ENCODE results near the gene MAP2K6. TPM values are rescaled to one million over a fixed set of nuclear protein-coding genes. Genes with fewer than 3 reads are reported as not detected.
"Not testable (repeated sequence)": the region's sequence is repeated elsewhere in the genome, so short reads cannot be mapped to it uniquely, and the experiment has no call there.

The MAP2K6 gene
- total RNA-seq, 4 donors from 2014 or later, result 12.1 to 20.5 (median 17.2) TPM

DNA sequence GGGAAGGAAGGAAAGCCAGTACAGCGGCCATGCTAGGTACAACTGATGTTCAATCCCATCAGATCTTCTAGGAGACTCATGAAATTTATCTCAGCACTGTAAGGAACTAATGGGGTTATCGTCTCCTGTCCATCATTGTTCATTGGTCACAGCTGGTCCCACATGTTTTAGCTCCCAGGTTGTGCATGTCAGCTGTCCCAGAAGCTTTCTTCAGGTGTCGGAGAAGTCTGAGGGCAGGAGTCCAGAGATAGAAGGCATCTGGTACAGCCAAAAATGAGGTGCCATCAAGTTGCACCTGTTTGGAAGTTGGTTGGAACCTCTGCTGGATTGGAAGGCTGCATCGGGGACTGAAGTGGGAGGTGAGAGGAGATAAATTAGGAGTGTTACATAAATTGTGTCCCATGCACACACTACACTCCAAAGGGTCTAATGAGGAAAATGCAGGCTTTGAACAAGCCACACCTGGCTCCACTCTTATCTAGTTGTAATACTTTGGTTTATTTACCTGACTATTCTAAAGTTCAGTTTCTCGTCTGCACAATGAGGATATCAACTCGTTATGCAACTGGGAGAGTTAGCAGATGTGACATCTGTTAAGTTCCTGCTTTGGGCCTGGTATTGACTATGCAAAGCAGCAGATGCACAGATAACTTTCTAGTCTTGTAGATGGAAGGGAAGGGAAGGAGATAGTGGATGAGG lies 62.9 kb downstream of the MAP2K6 start:
- H3K27ac ChIP-seq, result peak overlapping the region in 3 of 4 donors; percentile 30 to 74 (median 49)
- no peaks in the 10 kb centered on the region for H3K36me3 ChIP-seq
- peaks cover 0 to 33% (median 0%) of the 10 kb centered on the region in 4 donors for H3K4me1 ChIP-seq
- H3K27me3 ChIP-seq, result no peaks in the 10 kb centered on the region
- H3K4me3 ChIP-seq, result no peak overlapping the region
- no peaks in the 10 kb centered on the region for H3K9me3 ChIP-seq
- DNase-seq, result no peak
- no peak for TF ChIP-seq CTCF (IDR thresholded peaks at IDR 0.05)
- TF ChIP-seq POLR2A (IDR thresholded peaks at IDR 0.05), result no peak

DNA sequence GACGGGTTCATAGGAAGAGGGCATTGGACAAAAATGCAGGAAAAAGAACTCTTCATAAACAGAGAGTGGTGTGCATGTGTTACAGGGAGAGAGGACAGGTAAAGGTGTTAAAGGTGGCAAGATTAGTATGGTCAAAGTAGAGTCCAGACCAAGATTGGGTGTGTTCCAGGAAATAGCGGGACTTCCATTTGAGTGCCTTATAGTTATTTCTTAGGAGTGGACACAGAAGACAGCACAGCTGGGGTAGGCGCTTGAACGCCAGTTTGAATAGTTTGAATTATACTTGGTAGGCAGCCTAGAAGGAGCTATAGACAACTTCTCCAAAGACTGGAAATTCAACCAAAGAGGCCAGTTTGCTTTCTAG lies 63.4 kb downstream of the MAP2K6 start:
- peaks cover 0 to 33% (median 0%) of the 10 kb centered on the region in 4 donors for H3K4me1 ChIP-seq
- no peaks in the 10 kb centered on the region for H3K36me3 ChIP-seq
- H3K9me3 ChIP-seq, result no peaks in the 10 kb centered on the region
- TF ChIP-seq POLR2A (IDR thresholded peaks at IDR 0.05), result no peak
- H3K27ac ChIP-seq, result peak overlapping the region in 3 of 4 donors; percentile 30 to 74 (median 49)
- H3K27me3 ChIP-seq, result no peaks in the 10 kb centered on the region
- no peak overlapping the region for H3K4me3 ChIP-seq
- no peak for DNase-seq

GRCh38 chr17:69478916-69479315 lies 64.4 kb downstream of the MAP2K6 start:
- DNase-seq, result no peak
- TF ChIP-seq CTCF (IDR thresholded peaks at IDR 0.05), result no peak
- no peaks in the 10 kb centered on the region for H3K9me3 ChIP-seq
- H3K27ac ChIP-seq, result peak overlapping the region in 1 of 4 donors; percentile 74
- H3K4me1 ChIP-seq, result peaks cover 0 to 29% (median 0%) of the 10 kb centered on the region in 4 donors
- H3K36me3 ChIP-seq, result no peaks in the 10 kb centered on the region
- H3K27me3 ChIP-seq, result no peaks in the 10 kb centered on the region
- H3K4me3 ChIP-seq, result no peak overlapping the region

DNA sequence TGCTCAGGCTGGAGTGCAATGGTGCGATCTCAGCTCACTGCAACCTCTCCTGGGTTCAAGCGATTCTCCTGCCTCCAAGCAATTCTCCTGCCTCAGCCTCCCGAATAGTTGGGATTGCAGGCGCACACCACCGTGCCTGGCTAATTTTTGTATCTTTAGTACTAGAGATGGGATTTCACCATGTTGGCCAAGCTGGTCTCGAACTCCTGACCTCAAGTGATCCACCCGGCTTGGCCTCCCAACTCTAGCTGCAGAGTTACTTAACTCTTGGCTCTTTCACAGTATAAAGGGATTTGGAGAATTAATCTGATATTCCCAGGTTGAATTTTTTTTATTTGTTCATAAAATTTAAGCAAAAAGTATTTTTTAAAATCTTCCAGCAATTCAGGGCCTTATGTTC lies 65.3 kb downstream of the MAP2K6 start:
- DNase-seq, H3K4me3 ChIP-seq, H3K27me3 ChIP-seq, H3K36me3 ChIP-seq, H3K27ac ChIP-seq, H3K9me3 ChIP-seq: not testable (repeated sequence)
- peaks cover 0 to 21% (median 0%) of the 10 kb centered on the region in 4 donors for H3K4me1 ChIP-seq

DNA sequence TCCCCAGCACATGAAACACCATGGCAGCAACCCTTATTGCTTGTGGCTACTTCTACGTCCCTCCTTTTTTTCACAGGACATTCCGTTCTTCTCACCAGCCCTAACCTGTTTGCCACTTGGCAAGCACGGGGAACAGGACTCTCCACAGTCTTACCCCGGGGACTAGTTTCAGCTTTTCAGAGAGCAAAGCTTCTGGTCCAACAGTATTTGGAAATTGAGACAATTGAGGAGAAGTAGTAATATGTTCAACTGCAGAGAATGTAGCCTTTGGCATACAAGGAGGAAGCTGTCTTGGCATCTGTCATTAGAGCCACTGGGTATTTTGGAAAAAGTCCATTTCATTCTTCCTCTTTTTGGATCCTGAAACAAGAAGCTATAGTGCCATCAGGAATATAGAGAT lies 65.7 kb downstream of the MAP2K6 start:
- Histone ChIP-seq H3K4me3 (no peak overlapping the region), H3K36me3 (no peaks in the 10 kb centered on the region), H3K4me1 (peaks cover 0 to 19% (median 0%) of the 10 kb centered on the region in 4 donors), H3K9me3 (no peaks in the 10 kb centered on the region), H3K27ac (no peak overlapping the region), H3K27me3 (no peaks in the 10 kb centered on the region)
- no peak for TF ChIP-seq CTCF (IDR thresholded peaks at IDR 0.05)
- no peak for TF ChIP-seq POLR2A (IDR thresholded peaks at IDR 0.05)
- no peak for DNase-seq

DNA sequence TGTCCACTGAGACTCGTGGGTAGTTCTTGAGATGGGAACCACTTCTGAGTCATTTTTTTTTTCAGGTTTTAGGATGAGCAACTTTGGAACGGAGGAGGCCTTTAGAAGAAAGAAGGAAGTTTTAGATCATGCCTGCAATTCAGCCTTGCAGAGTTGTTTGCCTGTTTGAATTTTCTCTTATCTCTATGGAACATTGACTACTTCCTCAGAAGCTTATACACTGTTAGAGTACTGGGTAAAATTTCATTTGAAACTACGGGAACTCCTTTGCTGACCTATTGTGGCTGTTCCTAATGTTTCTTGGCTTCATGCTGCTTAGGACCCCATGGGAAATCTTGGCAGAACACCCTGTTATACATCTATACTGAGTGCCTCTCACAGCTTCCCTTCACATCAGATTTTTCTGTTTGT lies 70.8 kb downstream of the MAP2K6 start:
- Histone ChIP-seq H3K4me1 (peaks cover 0 to 11% (median 0%) of the 10 kb centered on the region in 4 donors), H3K27ac (no peak overlapping the region), H3K36me3 (no peaks in the 10 kb centered on the region), H3K9me3 (no peaks in the 10 kb centered on the region), H3K27me3 (no peaks in the 10 kb centered on the region), H3K4me3 (no peak overlapping the region)
- TF ChIP-seq CTCF (IDR thresholded peaks at IDR 0.05) (no peak), POLR2A (IDR thresholded peaks at IDR 0.05) (no peak)
- no peak for DNase-seq

All from Peyer's patch (tissue), 4 donors.